HepG2 (cell line): ENCODE data around the gene ZNF446. TPM values are rescaled to one million over a fixed set of nuclear protein-coding genes. Genes with fewer than 3 reads are reported as not detected.

Experiments used
- ARID5B ChIP-seq: IDR thresholded peaks from 2 replicates; pipeline ENCODE4 v1.4.0; 2020; ENCODE audit warnings: mild to moderate bottlenecking, missing genetic modification reagents
- ATF2 ChIP-seq: sonication (generic); formaldehyde crosslinking; IDR thresholded peaks from 2 replicates; pipeline ENCODE4 v1.4.0; 2020; ENCODE audit warnings: missing genetic modification reagents
- CHD4 ChIP-seq: fragments of 200-600 bp; sonication (generic); IDR thresholded peaks from 2 replicates; pipeline ENCODE4 v1.7.0; 2017; ENCODE audit warnings: mild to moderate bottlenecking, low read length, borderline replicate concordance
- CSRNP1 ChIP-seq: sonication (generic); formaldehyde crosslinking; IDR thresholded peaks from 2 replicates; pipeline ENCODE4 v1.8.1; 2023; ENCODE audit warnings: mild to moderate bottlenecking, missing genetic modification reagents
- FOXA1 ChIP-seq, 2 experiments: fragments of 450-650 bp in 1 of 2; sonication (generic) in 1 of 2; formaldehyde crosslinking in 1 of 2; IDR thresholded peaks; 2 replicates each; pipeline versions ENCODE4 v1.4.0 to v1.6.1; 2016 to 2020; ENCODE audit warnings: missing genetic modification reagents in 1 of 2
- GRHL1 ChIP-seq: sonication (generic); formaldehyde crosslinking; conservative IDR thresholded peaks from 2 replicates; pipeline ENCODE4 v1.8.0; 2022; ENCODE audit warnings: missing genetic modification reagents
- GZF1 ChIP-seq: sonication (generic); formaldehyde crosslinking; IDR thresholded peaks from 2 replicates; pipeline ENCODE4 v1.5.1; 2020; ENCODE audit warnings: mild to moderate bottlenecking, missing genetic modification reagents
- LBX2 ChIP-seq: sonication (generic); formaldehyde crosslinking; IDR thresholded peaks from 2 replicates; pipeline ENCODE4 v1.5.0; 2020; ENCODE audit warnings: missing genetic modification reagents, mild to moderate bottlenecking, borderline replicate concordance
- MBNL3 ChIP-seq: fragments of 250-450 bp; sonication (Bioruptor Pico); conservative IDR thresholded peaks from 2 replicates; pipeline ENCODE4 v1.8.0; 2022; ENCODE audit warnings: mild to moderate bottlenecking, inconsistent platforms
- MED8 ChIP-seq: sonication (generic); formaldehyde crosslinking; IDR thresholded peaks from 2 replicates; pipeline ENCODE4 v1.8.1; 2023; ENCODE audit warnings: mild to moderate bottlenecking, missing genetic modification reagents; ENCODE audit not compliant: insufficient replicate concordance
- MIXL1 ChIP-seq: IDR thresholded peaks from 2 replicates; pipeline ENCODE4 v1.6.1; 2016
- POLR2G ChIP-seq: fragments of 200-400 bp; formaldehyde crosslinking; IDR thresholded peaks from 2 replicates; pipeline ENCODE4 v1.6.1; 2018; ENCODE audit warnings: mild to moderate bottlenecking, low read depth, low read length, moderate library complexity
- SSRP1 ChIP-seq: IDR thresholded peaks from 2 replicates; pipeline ENCODE4 v1.6.1; 2016; ENCODE audit warnings: control low read depth
- ZBTB43 ChIP-seq: sonication (generic); formaldehyde crosslinking; conservative IDR thresholded peaks from 2 replicates; pipeline ENCODE4 v1.4.0; 2020; ENCODE audit warnings: missing genetic modification reagents
- ZNF207 ChIP-seq: fragments of 450-650 bp; IDR thresholded peaks from 2 replicates; pipeline ENCODE4 v1.6.1; 2016; ENCODE audit warnings: antibody characterized with exemption, borderline replicate concordance
- ZNF775 ChIP-seq: sonication (generic); formaldehyde crosslinking; IDR thresholded peaks from 2 replicates; pipeline ENCODE4 v1.4.0; 2020; ENCODE audit warnings: missing genetic modification reagents, mild to moderate bottlenecking, moderate library complexity, borderline replicate concordance
- ZNF780A ChIP-seq: sonication (generic); formaldehyde crosslinking; IDR thresholded peaks from 2 replicates; pipeline ENCODE4 v1.8.0; 2022; ENCODE audit warnings: mild to moderate bottlenecking, missing genetic modification reagents, moderate library complexity
- ZNF816 ChIP-seq: sonication (generic); formaldehyde crosslinking; IDR thresholded peaks from 2 replicates; pipeline ENCODE4 v1.8.0; 2022; ENCODE audit warnings: missing genetic modification reagents, mild to moderate bottlenecking, borderline replicate concordance
- polyA plus RNA-seq, 8 experiments: library from polyadenylated mRNA; depleted of rRNA in 3 of 8; stranded (reverse) in 7 of 8; unstranded in 1 of 8; fragments of >200 nt; fragmentation: Illumina TruSeq in 4 of 8; extraction: Trizol in 4 of 8; gene quantifications; 2 replicates each; pipeline versions ENCODE4 v1.2.1 to v1.2.3, GENCODE V29; 2011 to 2016; ENCODE audit warnings: low read depth in 4 of 8, missing spikeins in 1 of 8, mixed read lengths in 1 of 8; ENCODE audit not compliant: insufficient read depth in 1 of 8
- total RNA-seq, 5 experiments: library from RNA; depleted of rRNA; stranded (reverse); fragments of >200 nt; fragmentation: Illumina TruSeq; extraction: Trizol; gene quantifications; 2 replicates each; pipeline ENCODE4 v1.2.3, GENCODE V29; 2016; ENCODE audit warnings: low read depth in 1 of 5

ZNF446 gene
- total and polyA plus RNA-seq, 2 of the 13 experiments (the other 11 are each of a cell fraction or from before 2014, with no cell fraction given): 3.0 to 3.6 TPM

- TF ChIP-seq ZNF816 (CRISPR knock-in tag): peak; percentile 61; the same call in 1 of the 2 replicates
- no peak for TF ChIP-seq ATF2 (CRISPR knock-in tag)
- TF ChIP-seq ZNF780A (CRISPR knock-in tag): no peak
- no peak for TF ChIP-seq FOXA1 (IDR thresholded peaks at IDR 0.05)
- no peak for TF ChIP-seq FOXA1 (CRISPR knock-in tag; IDR thresholded peaks at IDR 0.05)
- no peak for TF ChIP-seq GZF1 (CRISPR knock-in tag)
- no peak for TF ChIP-seq MED8 (CRISPR knock-in tag)
- TF ChIP-seq MIXL1 (CRISPR knock-in tag): 0 out of 2 replicates have a peak, but pooled peaks have one; percentile 6
- peak; percentile 67 for TF ChIP-seq POLR2G
- TF ChIP-seq SSRP1 (CRISPR knock-in tag): peak; percentile 94
- TF ChIP-seq ZBTB43 (CRISPR knock-in tag): no peak
- TF ChIP-seq CSRNP1: no peak
- no peak for TF ChIP-seq CHD4
- TF ChIP-seq GRHL1: no peak
- no peak for TF ChIP-seq MBNL3 (CRISPR knock-in tag)
- 0 out of 2 replicates have a peak, but pooled peaks have one; percentile 52 for TF ChIP-seq LBX2 (CRISPR knock-in tag)
- TF ChIP-seq ZNF207: no peak
- TF ChIP-seq ARID5B: 0 out of 2 replicates have a peak, but pooled peaks have one; percentile 6
- TF ChIP-seq ZNF775 (CRISPR knock-in tag): no peak
These were observed at the start of gene ZNF446 (continued) for GRCh38 chr19:58475714-58476497.
